ENCODE measurements around the gene KCNH3.

The KCNH3 gene

GRCh38 chr12:49540229-49541139 is 1.7 kb downstream of the KCNH3 start:
- no peak overlapping the region for H3K4me3 ChIP-seq (replicated peaks; ENCODE audit: low read depth, low read length)
- TF ChIP-seq CTCF (IDR thresholded peaks at IDR 0.05; ENCODE audit: low read depth, low read length, missing control alignments): no peak

GRCh38 chr12:49541140-49541861 is 2.5 kb downstream of the KCNH3 start:
- no peak overlapping the region for H3K4me3 ChIP-seq (replicated peaks; ENCODE audit: low read depth, low read length)
- no peak for DNase-seq (ENCODE audit: extremely low read depth, low read depth)
- no peak for TF ChIP-seq CTCF (IDR thresholded peaks at IDR 0.05; ENCODE audit: low read depth, low read length, missing control alignments)

More at GRCh38 chr12:49540229-49541139, 1.7 kb downstream of the KCNH3 start:
- DNase-seq (ENCODE audit: extremely low read depth, low read depth): no peak

- DNase-seq (ENCODE audit: extremely low read depth, low read depth): no peak
- no peak for TF ChIP-seq CTCF (IDR thresholded peaks at IDR 0.05; ENCODE audit: low read depth, low read length, missing control alignments)
These were observed 3.2 kb downstream of the KCNH3 start for GRCh38 chr12:49541911-49542505.

GRCh38 chr12:49542592-49543160 is 3.8 kb downstream of the KCNH3 start:
- no peak for TF ChIP-seq CTCF (IDR thresholded peaks at IDR 0.05; ENCODE audit: low read depth, low read length, missing control alignments)
- DNase-seq (ENCODE audit: extremely low read depth, low read depth): no peak
- no peak overlapping the region for H3K4me3 ChIP-seq (replicated peaks; ENCODE audit: low read depth, low read length)

More at GRCh38 chr12:49541911-49542505, 3.2 kb downstream of the KCNH3 start:
- no peak overlapping the region for H3K4me3 ChIP-seq (replicated peaks; ENCODE audit: low read depth, low read length)

- H3K4me3 ChIP-seq (replicated peaks; ENCODE audit: low read depth, low read length): no peak overlapping the region
- TF ChIP-seq CTCF (IDR thresholded peaks at IDR 0.05; ENCODE audit: low read depth, low read length, missing control alignments): no peak
- no peak for DNase-seq (ENCODE audit: extremely low read depth, low read depth)
These were observed 4.5 kb downstream of the KCNH3 start for GRCh38 chr12:49543221-49543913.

All from HFF-Myc (cell line).